ENCODE data around the gene STK17A. TPM values are rescaled to one million over a fixed set of nuclear protein-coding genes. Genes with fewer than 3 reads are reported as not detected.

Gene STK17A
- total and polyA plus RNA-seq, 2 of the 8 experiments (the other 6 are each of a cell fraction or from before 2014, with no cell fraction given) = 2.2 to 12.2 TPM

DNA sequence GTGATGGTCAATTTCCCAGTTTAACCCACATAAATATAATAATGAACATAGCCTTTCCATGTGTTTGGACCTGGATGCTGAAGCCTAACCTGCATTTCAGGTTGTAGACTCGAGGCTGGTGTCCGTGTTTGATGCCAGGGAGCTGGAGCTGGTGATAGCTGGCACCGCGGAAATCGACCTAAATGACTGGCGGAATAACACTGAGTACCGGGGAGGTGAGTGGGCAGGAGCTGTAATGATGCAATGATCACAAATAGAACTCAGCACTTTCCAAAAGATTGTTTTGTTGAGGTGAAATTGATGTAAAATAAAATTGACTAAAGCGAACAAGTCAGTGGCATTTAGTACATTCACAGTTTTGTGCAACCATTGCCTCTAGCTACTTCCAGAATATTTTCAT, 30.8 kb upstream of the STK17A start:
- FAIRE-seq = no peak

More for the DNA sequence above, 30.8 kb upstream of the STK17A start:
- Histone ChIP-seq H2BK120ac (replicated peaks; ENCODE audit: low read depth, low read length) (no peak overlapping the region), H3K27ac (ENCODE audit: low read depth, low read length) (no peak overlapping the region), H3K4me1 (replicated peaks in 1 of 4; ENCODE audit: control insufficient read depth in 3 of 4, insufficient read depth in 4 of 4, low read length in 3 of 4) (peaks cover 0 to 2% (median under 1%) of the 10 kb centered on the region in 4 experiments; a peak in 2 of 7 replicates), H3K9me3 (ENCODE audit: insufficient read depth in 2 of 2, low read depth in 1 of 2, low read length in 1 of 2) (no peaks in the 10 kb centered on the region), H3K4ac (replicated peaks; ENCODE audit: insufficient read length, low read depth, low read length) (no peak overlapping the region), H4K5ac (ENCODE audit: insufficient read length, low read depth, low read length) (no peak overlapping the region), H2AFZ (ENCODE audit: low read length) (no peak overlapping the region), H3K56ac (replicated peaks; ENCODE audit: insufficient read length, low read depth, low read length) (no peak overlapping the region), H4K8ac (ENCODE audit: extremely low read depth, insufficient read depth, low read length) (no peak overlapping the region), H3K14ac (ENCODE audit: insufficient read length) (no peak overlapping the region), H3K4me3 (ENCODE audit: extremely low read depth in 1 of 4, insufficient read depth in 2 of 4, low read depth in 3 of 4, low read length in 4 of 4) (no peak overlapping the region), H3K23ac (ENCODE audit: insufficient read length) (no peak overlapping the region), H4K91ac (replicated peaks; ENCODE audit: insufficient read length, low read length) (no peak overlapping the region), H2BK5ac (ENCODE audit: low read depth, low read length) (no peak overlapping the region), H2BK15ac (ENCODE audit: low read length) (no peak overlapping the region), H3K23me2 (ENCODE audit: low read depth, low read length) (no peaks in the 10 kb centered on the region), H4K20me1 (replicated peaks in 1 of 2; ENCODE audit: control insufficient read depth in 1 of 2, insufficient read depth in 2 of 2, low read length in 2 of 2) (no peaks in the 10 kb centered on the region), H3K18ac (ENCODE audit: extremely low read depth, low read length) (no peak overlapping the region), H2BK12ac (ENCODE audit: low read depth, low read length) (no peak overlapping the region), H3K27me3 (replicated peaks in 1 of 4; ENCODE audit: control insufficient read depth in 3 of 4, extremely low read depth in 1 of 4, insufficient read depth in 3 of 4, low read length in 3 of 4) (no peaks in the 10 kb centered on the region), H3K79me1 (ENCODE audit: low read depth, low read length) (no peaks in the 10 kb centered on the region), H3K79me2 (ENCODE audit: control insufficient read depth in 1 of 2, insufficient read depth in 2 of 2, low read length in 2 of 2) (no peaks in the 10 kb centered on the region), H3K9ac (replicated peaks in 1 of 4; ENCODE audit: extremely low read depth in 1 of 4, low read depth in 3 of 4, low read length in 3 of 4) (no peak overlapping the region), H2BK20ac (ENCODE audit: low read length) (no peak overlapping the region), H3K36me3 (ENCODE audit: control insufficient read depth in 2 of 4, insufficient read depth in 4 of 4, low read length in 3 of 4) (no peaks in the 10 kb centered on the region), H3K4me2 (ENCODE audit: insufficient read depth in 1 of 2, low read depth in 2 of 2, low read length in 2 of 2) (no peak overlapping the region), H2AK5ac (ENCODE audit: low read depth, low read length) (no peak overlapping the region)
- DNase-seq (ENCODE audit: low read depth in 1 of 2, low spot score in 2 of 2) = no peak
- ChIA-PET CTCF (ENCODE audit: partially characterized antibody) (interaction anchor here (1.0 to 1.4 kb wide), 2 partner anchors 15 to 98 kb away, joined by 3 read pairs; no protein-coding TSS in a partner anchor), POLR2A (ENCODE audit: partially characterized antibody) (no interaction called here)
- WGBS, 2 experiments (ENCODE audit: extremely low coverage in 1 of 2, insufficient coverage in 1 of 2, insufficient read length in 1 of 2, insufficient replicate concordance in 2 of 2, low coverage in 1 of 2, low lambda C conversion rate in 2 of 2, missing lambda C conversion rate in 1 of 2) = 91% methylated on average over 8 of the region's 8 CpGs; no CpG with 5 or more reads in 1 of the 2 experiments
- TF ChIP-seq POLR2A (IDR thresholded peaks at IDR 0.05; ENCODE audit: control extremely low read depth in 1 of 2, low read depth in 2 of 2, low read length in 2 of 2) (no peak), KDM1A (IDR thresholded peaks at IDR 0.05; ENCODE audit: borderline replicate concordance, low read length) (no peak), CEBPB (IDR thresholded peaks at IDR 0.05; ENCODE audit: low read depth, low read length) (no peak), TAF1 (IDR thresholded peaks at IDR 0.05; ENCODE audit: low read depth, low read length) (no peak), CTBP2 (IDR thresholded peaks at IDR 0.05; ENCODE audit: borderline replicate concordance, insufficient read depth, insufficient read length, low read length) (no peak), RFX5 (IDR thresholded peaks at IDR 0.05; ENCODE audit: borderline replicate concordance, low read depth, low read length) (no peak), SP2 (IDR thresholded peaks at IDR 0.05; ENCODE audit: low read length) (no peak), TAF7 (optimal IDR thresholded peaks at IDR 0.05; ENCODE audit: borderline replicate concordance, low read depth, low read length) (no peak), EP300 (IDR thresholded peaks at IDR 0.05; ENCODE audit: borderline replicate concordance in 1 of 2, low read depth in 2 of 2, low read length in 2 of 2) (no peak), ASH2L (IDR thresholded peaks at IDR 0.05; ENCODE audit: low read length) (no peak), KDM4A (IDR thresholded peaks at IDR 0.05; ENCODE audit: low read depth, low read length, severe bottlenecking) (no peak), TBP (IDR thresholded peaks at IDR 0.05; ENCODE audit: low read depth, low read length) (no peak), CHD2 (IDR thresholded peaks at IDR 0.05; ENCODE audit: low read length) (no peak), TEAD4 (IDR thresholded peaks at IDR 0.05; ENCODE audit: low read depth, low read length) (no peak)
